PC-9 (cell line): ENCODE results near the gene ASXL1.
"Not testable (repeated sequence)": the region's sequence is repeated elsewhere in the genome, so short reads cannot be mapped to it uniquely, and the experiment has no call there.

Experiments
- CTCF ChIP-seq: fragments of 200-600 bp; sonication (generic); conservative IDR thresholded peaks from 2 replicates; pipeline ENCODE4 v1.6.1; 2017; ENCODE audit warnings: mixed run types, antibody characterized with exemption, mild to moderate bottlenecking, moderate library complexity
- EZH2 ChIP-seq: fragments of 200-600 bp; sonication (generic); IDR thresholded peaks from 2 replicates; pipeline ENCODE4 v1.8.0; 2017; ENCODE audit warnings: antibody characterized with exemption, low read depth

- not testable (repeated sequence) for TF ChIP-seq EZH2, CTCF
These were observed 2.1 kb upstream of the ASXL1 start for GRCh38 chr20:32355907-32356621.
